Heart left ventricle (tissue), 13 donors: ENCODE data around the gene MAPK11.

Experiments used
- CTCF ChIP-seq, 12 donors: fragments of 200-600 bp; sonication (generic) in 4 of 12; IDR thresholded peaks; one replicate each; pipeline versions ENCODE4 v1.5.0 to v1.8.0; 2018 to 2022; ENCODE audit warnings: antibody characterized with exemption in 12 of 12, mild to moderate bottlenecking in 5 of 12
- POLR2A ChIP-seq, 2 donors: fragments of 450-650 bp; IDR thresholded peaks; one replicate each; pipeline ENCODE4 v1.6.1; 2017; ENCODE audit warnings: antibody characterized with exemption in 2 of 2, mild to moderate bottlenecking in 2 of 2, moderate library complexity in 2 of 2
- donor health status: ischemic (EF 13 %, LVEDD 7.1; RV severe dilation, severe dysfunction).
- donor health status: DM: no; HTN: yes; CAD: no.
- donor health status: DM: no; HTN: no; CAD: no.
- donor health status: ischemic (EF 25% LVEDD 6.9; RV normal size, moderate dysfunction).
- donor health status: ischemic (EF 25% LVEDD 5.7; RV mildly dilated, moderate dysfunction).
- donor health status: ischemic (EF 35%, LVEDD 5.7; RV mildly dilated, moderate dysfunction).
- donor health status: nonischemic (EF 11% LVEDD 7.7; RV severe dilation, severe dysfunction).
- donor health status: DM: yes; HTN: yes; CAD: no.
- donor health status: PGD.
- donor health status: ischemic (EF 29% LVEDD 5.4; RV normal size, mild dysfunction).
- donor health status: nonischemic (EF 23%, LVEDD 6.1; RV moderate dilation, normal function).

- TF ChIP-seq CTCF (IDR thresholded peaks at IDR 0.05) (no peak), POLR2A (IDR thresholded peaks at IDR 0.05) (no peak)
Observed at GRCh38 chr22:50302041-50302541, 31.9 kb upstream of the MAPK11 start.
